Endothelial cell (in vitro differentiated cells): Measurements from ENCODE around the gene UTS2B. TPM values are rescaled to one million over a fixed set of nuclear protein-coding genes. Genes with fewer than 3 reads are reported as not detected.
A peak's percentile ranks its signal among the peaks of the same experiment; 100 is the strongest.

ENCODE experiments used
- DNase-seq: peaks from one replicate; pipeline ENCODE4 v3.0.0; 2021; ENCODE audit warnings: low spot score
- H3K27ac Mint-ChIP-seq: one replicate; pipeline ENCODE4 v1.8.0; 2021; ENCODE audit warnings: mixed read lengths, inconsistent platforms; ENCODE audit not compliant: unreplicated experiment
- H3K27me3 Mint-ChIP-seq: one replicate; pipeline ENCODE4 v1.8.0; 2021; ENCODE audit warnings: mild to moderate bottlenecking, moderate library complexity, mixed read lengths, inconsistent platforms; ENCODE audit not compliant: unreplicated experiment
- H3K36me3 Mint-ChIP-seq: one replicate; pipeline ENCODE4 v1.8.0; 2021; ENCODE audit warnings: mild to moderate bottlenecking, low read depth, mixed read lengths, inconsistent platforms; ENCODE audit not compliant: unreplicated experiment
- H3K4me1 Mint-ChIP-seq: one replicate; pipeline ENCODE4 v1.8.0; 2021; ENCODE audit warnings: mild to moderate bottlenecking, mixed read lengths, inconsistent platforms; ENCODE audit not compliant: unreplicated experiment
- H3K4me3 Mint-ChIP-seq: one replicate; pipeline ENCODE4 v1.8.0; 2021; ENCODE audit warnings: mild to moderate bottlenecking, mixed read lengths, inconsistent platforms; ENCODE audit not compliant: unreplicated experiment
- H3K9me3 Mint-ChIP-seq: one replicate; pipeline ENCODE4 v1.8.0; 2021; ENCODE audit warnings: mixed read lengths, inconsistent platforms; ENCODE audit not compliant: unreplicated experiment
- total RNA-seq: library from RNA; stranded (reverse); fragmentation: NEBNext Ultra II Directional; extraction: Animal tissue kit (Norgen Biotek cat#: 25700); gene quantifications from one replicate; pipeline ENCODE4 v1.2.1, GENCODE V29; 2021; ENCODE audit not compliant: unreplicated experiment
- TF ChIP-seq, protein P1 (sequence below): fragments of 200-600 bp; sonication (generic); IDR thresholded peaks from one replicate; pipeline ENCODE4 v1.5.0; 2021; ENCODE audit warnings: antibody characterized with exemption; ENCODE audit not compliant: unreplicated experiment

Gene UTS2B
- total RNA-seq, 1 donor from 2014 or later = not detected

DNA sequence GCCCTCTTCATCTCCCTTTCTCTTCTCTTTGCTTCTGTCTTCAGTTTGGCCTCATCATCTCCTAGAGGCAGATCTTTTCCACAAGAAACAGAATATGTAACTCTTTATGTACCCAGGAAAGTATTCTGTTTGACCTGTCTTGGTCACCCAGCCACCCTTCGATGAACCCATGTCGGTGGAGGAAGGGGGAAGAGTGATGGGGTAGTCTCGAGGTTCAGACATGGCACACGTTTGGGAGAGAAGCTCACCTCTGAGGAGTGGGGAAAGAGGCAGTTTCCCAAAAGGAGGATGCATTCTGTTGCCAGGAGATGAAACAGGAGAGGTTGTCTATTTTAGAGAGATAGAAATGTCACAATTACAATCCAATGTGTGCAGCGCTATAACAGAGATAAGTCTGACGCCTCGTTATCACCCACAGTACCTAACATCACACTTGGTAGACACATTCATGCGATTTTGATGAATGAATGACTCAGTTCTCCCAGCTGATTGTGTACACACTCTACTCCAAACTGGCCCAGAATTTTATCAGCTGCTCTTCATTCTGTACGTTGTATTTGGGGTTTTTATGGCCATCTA lies 1.9 kb downstream of the UTS2B start:
- H3K9me3 Mint-ChIP-seq = no peaks in the 10 kb centered on the region
- H3K27me3 Mint-ChIP-seq = peaks cover 23% of the 10 kb centered on the region
- H3K27ac Mint-ChIP-seq = peak overlapping the region; percentile 91
- H3K36me3 Mint-ChIP-seq = peaks cover 5% of the 10 kb centered on the region
- DNase-seq = no peak
- TF ChIP-seq, protein P1, sequence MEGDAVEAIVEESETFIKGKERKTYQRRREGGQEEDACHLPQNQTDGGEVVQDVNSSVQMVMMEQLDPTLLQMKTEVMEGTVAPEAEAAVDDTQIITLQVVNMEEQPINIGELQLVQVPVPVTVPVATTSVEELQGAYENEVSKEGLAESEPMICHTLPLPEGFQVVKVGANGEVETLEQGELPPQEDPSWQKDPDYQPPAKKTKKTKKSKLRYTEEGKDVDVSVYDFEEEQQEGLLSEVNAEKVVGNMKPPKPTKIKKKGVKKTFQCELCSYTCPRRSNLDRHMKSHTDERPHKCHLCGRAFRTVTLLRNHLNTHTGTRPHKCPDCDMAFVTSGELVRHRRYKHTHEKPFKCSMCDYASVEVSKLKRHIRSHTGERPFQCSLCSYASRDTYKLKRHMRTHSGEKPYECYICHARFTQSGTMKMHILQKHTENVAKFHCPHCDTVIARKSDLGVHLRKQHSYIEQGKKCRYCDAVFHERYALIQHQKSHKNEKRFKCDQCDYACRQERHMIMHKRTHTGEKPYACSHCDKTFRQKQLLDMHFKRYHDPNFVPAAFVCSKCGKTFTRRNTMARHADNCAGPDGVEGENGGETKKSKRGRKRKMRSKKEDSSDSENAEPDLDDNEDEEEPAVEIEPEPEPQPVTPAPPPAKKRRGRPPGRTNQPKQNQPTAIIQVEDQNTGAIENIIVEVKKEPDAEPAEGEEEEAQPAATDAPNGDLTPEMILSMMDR = no peak
- H3K4me3 Mint-ChIP-seq = peak overlapping the region; percentile 85
- H3K4me1 Mint-ChIP-seq = peaks cover 39% of the 10 kb centered on the region

DNA sequence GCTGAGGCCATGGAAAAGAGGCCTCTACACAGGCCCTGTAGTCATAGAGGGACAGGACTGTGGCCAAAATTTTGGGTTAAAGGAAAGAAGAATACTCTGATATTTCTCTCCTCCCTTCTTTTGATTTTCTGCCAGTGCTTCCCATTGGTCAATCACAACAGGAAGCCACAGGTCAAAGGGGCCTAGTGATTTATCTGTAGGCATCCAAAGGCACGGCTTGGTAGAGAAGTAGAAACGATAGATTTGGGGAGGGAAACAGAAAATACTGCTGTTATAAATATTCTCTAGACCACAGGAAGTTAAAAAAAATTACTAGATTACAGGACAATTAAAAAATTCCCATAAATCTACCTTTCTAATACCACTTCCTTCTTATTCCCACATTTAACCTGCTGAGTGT lies 2.8 kb downstream of the UTS2B start:
- H3K27me3 Mint-ChIP-seq = peaks cover 23% of the 10 kb centered on the region
- peaks cover 5% of the 10 kb centered on the region for H3K36me3 Mint-ChIP-seq
- TF ChIP-seq, protein P1 = no peak
- no peak overlapping the region for H3K4me3 Mint-ChIP-seq
- H3K27ac Mint-ChIP-seq = no peak overlapping the region
- peaks cover 34% of the 10 kb centered on the region for H3K4me1 Mint-ChIP-seq
- no peak for DNase-seq
- H3K9me3 Mint-ChIP-seq = no peaks in the 10 kb centered on the region

DNA sequence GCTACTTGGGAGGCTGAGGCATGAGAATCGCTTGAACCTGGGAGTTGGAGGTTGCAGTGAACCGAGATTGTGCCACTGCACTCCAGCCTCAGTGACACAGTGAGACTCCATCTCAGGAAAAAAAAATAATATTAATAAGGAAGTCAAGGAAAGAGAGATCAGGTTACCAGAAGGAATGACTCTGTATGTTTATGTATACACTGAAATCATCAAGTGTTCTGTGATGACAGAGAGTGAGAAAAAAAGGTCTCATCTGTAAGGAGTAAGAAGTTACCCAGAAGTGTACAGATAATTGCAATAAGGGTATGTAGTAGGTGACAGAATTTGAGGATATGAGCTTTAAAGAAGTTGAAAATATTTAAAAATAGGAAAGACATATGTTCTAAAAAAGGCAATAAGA lies 5.4 kb downstream of the UTS2B start:
- Mint-ChIP-seq H3K27me3 (peaks cover 11% of the 10 kb centered on the region), H3K27ac (no peak overlapping the region), H3K9me3 (no peaks in the 10 kb centered on the region), H3K4me1 (peaks cover 9% of the 10 kb centered on the region), H3K4me3 (no peak overlapping the region), H3K36me3 (peaks cover 5% of the 10 kb centered on the region)
- DNase-seq = no peak
- TF ChIP-seq, protein P1 = no peak

DNA sequence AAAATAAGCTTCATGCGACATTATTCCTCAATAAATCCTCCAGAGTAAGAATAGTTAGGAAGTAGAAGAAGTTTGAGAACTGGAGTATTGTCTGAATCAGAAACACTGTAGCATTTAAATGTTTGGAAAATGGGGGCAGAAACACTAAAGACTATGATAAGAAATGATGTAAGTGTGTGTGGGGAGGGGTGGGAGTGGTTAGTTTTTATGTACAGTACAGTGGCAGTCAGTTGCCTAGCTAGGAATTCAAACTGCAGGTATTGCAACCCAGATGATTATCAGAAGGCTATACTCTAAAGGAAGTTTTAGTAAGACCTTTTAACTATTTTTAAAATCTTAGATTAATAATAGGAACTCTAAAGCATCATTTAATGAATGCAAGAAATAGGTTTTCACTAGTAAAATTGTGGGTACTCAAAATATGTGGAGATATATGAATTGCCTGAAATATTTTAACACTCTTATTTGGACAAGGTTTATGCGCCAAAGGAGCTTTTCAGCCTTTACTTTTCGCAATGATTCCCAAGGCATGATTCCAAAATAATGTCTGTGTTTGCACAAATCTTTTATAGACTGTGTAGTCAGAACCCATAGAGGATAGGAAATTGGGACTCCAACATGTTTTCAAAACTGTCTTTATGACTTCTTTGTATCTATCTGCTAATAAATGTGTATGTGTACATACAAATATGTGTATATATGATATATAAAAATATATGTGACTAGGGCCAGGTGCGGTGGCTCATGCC lies 9.1 kb downstream of the UTS2B start:
- Mint-ChIP-seq H3K9me3 (no peaks in the 10 kb centered on the region), H3K36me3 (no peaks in the 10 kb centered on the region), H3K27ac (no peak overlapping the region), H3K4me3 (no peak overlapping the region), H3K27me3 (no peaks in the 10 kb centered on the region), H3K4me1 (no peaks in the 10 kb centered on the region)
- DNase-seq = no peak
- TF ChIP-seq, protein P1 = no peak

DNA sequence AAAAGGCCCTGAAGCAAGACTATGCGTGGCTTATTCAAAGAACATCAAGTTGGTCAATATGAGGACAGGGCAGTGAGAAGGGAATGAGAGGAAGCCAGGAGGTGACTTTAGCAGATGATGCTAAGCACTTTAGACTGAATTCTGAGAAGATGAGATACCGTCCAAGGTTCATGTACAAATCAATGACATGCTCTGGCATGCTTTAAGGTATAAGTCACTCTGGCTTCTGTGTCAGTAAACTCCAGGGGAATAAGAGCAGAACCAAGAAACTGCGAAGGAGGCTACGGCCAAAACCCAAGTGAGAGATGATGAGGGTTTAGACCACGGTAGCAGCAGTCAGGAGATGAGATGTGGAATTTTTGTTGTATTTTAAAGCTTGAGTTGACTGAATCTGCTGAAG lies 10.0 kb downstream of the UTS2B start:
- Mint-ChIP-seq H3K27me3 (no peaks in the 10 kb centered on the region), H3K27ac (no peak overlapping the region), H3K4me1 (no peaks in the 10 kb centered on the region), H3K4me3 (no peak overlapping the region), H3K36me3 (no peaks in the 10 kb centered on the region), H3K9me3 (no peaks in the 10 kb centered on the region)
- DNase-seq = no peak
- TF ChIP-seq, protein P1 = no peak
